Muscle of back (tissue), 13 donors: ENCODE measurements around the gene APIP. TPM values are rescaled to one million over a fixed set of nuclear protein-coding genes. Genes with fewer than 3 reads are reported as not detected.
A peak's percentile ranks its signal among the peaks of the same experiment; 100 is the strongest.

ENCODE experiments used
- DNase-seq, 3 donors: peaks; one replicate each; pipeline versions ENCODE4 v3.0.0 to v3.0.0-alpha.2; 2013
- long read RNA-seq, 9 donors: transcript quantifications; one replicate each; lab custom pipeline, GENCODE V29; 2026
- polyA plus RNA-seq, 10 donors: library from polyadenylated mRNA; unstranded; fragments of 120-200 nt; gene quantifications; one replicate each; pipeline ENCODE4 v1.2.1, GENCODE V29; 2013; ENCODE audit not compliant: insufficient read length in 10 of 10

Gene APIP
- 10 to 100 TPM; 23.7 to 34.0 (median 27.8) TPM for polyA plus RNA-seq
- long read RNA-seq, donor 1, transcript APIP-201 (7 exons, 1,366 nt): major isoform, 14 of 14 reads
- long read RNA-seq, donor 1, partial matches to known transcripts: 0 of 14 reads
- long read RNA-seq, donor 1, other reads (novel, unspliced or antisense): 0 of 14 reads
- long read RNA-seq, donor 2, transcript APIP-201 (7 exons, 1,366 nt): major isoform, 9 of 13 reads
- long read RNA-seq, donor 2, partial matches to known transcripts: 0 of 13 reads
- long read RNA-seq, donor 2, other reads (novel, unspliced or antisense): 0 of 13 reads
- long read RNA-seq, donor 3: 0 reads
- long read RNA-seq, donor 4, transcript APIP-201 (7 exons, 1,366 nt): major isoform, 15 of 15 reads
- long read RNA-seq, donor 4, partial matches to known transcripts: 0 of 15 reads
- long read RNA-seq, donor 4, other reads (novel, unspliced or antisense): 0 of 15 reads
- long read RNA-seq, donor 5, transcript APIP-201 (7 exons, 1,366 nt): major isoform, 12 of 12 reads
- long read RNA-seq, donor 5, partial matches to known transcripts: 0 of 12 reads
- long read RNA-seq, donor 5, other reads (novel, unspliced or antisense): 0 of 12 reads
- long read RNA-seq, donor 6, transcript APIP-201 (7 exons, 1,366 nt): major isoform, 9 of 21 reads
- long read RNA-seq, donor 6, partial matches to known transcripts: 5 of 21 reads
- long read RNA-seq, donor 6, other reads (novel, unspliced or antisense): 6 of 21 reads
- long read RNA-seq, donor 7, transcript APIP-201 (7 exons, 1,366 nt): major isoform, 8 of 8 reads
- long read RNA-seq, donor 7, partial matches to known transcripts: 0 of 8 reads
- long read RNA-seq, donor 7, other reads (novel, unspliced or antisense): 0 of 8 reads
- long read RNA-seq, donor 8, transcript APIP-201 (7 exons, 1,366 nt): major isoform, 10 of 10 reads
- long read RNA-seq, donor 8, partial matches to known transcripts: 0 of 10 reads
- long read RNA-seq, donor 8, other reads (novel, unspliced or antisense): 0 of 10 reads
- long read RNA-seq, donor 9, partial matches to known transcripts: 0 of 1 reads
- long read RNA-seq, donor 9, other reads (novel, unspliced or antisense): 0 of 1 reads

GRCh38 chr11:34916015-34916842 is at the start of gene APIP, which contains the start of gene PDHX:
APIP (minus strand) TSS chr11:34916379; CDS start chr11:34916284, 95 bp downstream.
PDHX (plus strand) TSS chr11:34916618; CDS start chr11:34916656, 38 bp downstream.
- peak; percentile 98 to 99 (median 99) for DNase-seq

GRCh38 chr11:34964610-34965331 is 48.6 kb upstream of the APIP start:
- DNase-seq: no peak

GRCh38 chr11:34963351-34963750 is 47.2 kb upstream of the APIP start:
- DNase-seq: no peak

GRCh38 chr11:34962034-34962433 is 45.9 kb upstream of the APIP start:
- no peak for DNase-seq

GRCh38 chr11:34960277-34960676 is 44.1 kb upstream of the APIP start:
- no peak for DNase-seq

- no peak for DNase-seq
These were observed 43.6 kb upstream of the APIP start for GRCh38 chr11:34959770-34960169.

GRCh38 chr11:34957606-34958005 is 41.4 kb upstream of the APIP start:
- no peak for DNase-seq

- no peak for DNase-seq
These were observed 41.0 kb upstream of the APIP start for GRCh38 chr11:34957206-34957605.

GRCh38 chr11:34953955-34954354 is 37.8 kb upstream of the APIP start:
- no peak for DNase-seq

- DNase-seq: peak; percentile 32 to 77 (median 41)
These were observed 32.5 kb upstream of the APIP start for GRCh38 chr11:34948696-34949095.

GRCh38 chr11:34944692-34945091 is 28.5 kb upstream of the APIP start:
- DNase-seq: no peak

GRCh38 chr11:34941688-34942087 is 25.5 kb upstream of the APIP start:
- DNase-seq: no peak

- DNase-seq: peak in 1 of 3 donors; percentile 15
These were observed 24.0 kb upstream of the APIP start for GRCh38 chr11:34940026-34940677.

GRCh38 chr11:34938611-34939010 is 22.4 kb upstream of the APIP start:
- no peak for DNase-seq

- DNase-seq: no peak
These were observed 20.9 kb upstream of the APIP start for GRCh38 chr11:34936945-34937629.

- DNase-seq: no peak
These were observed 13.9 kb upstream of the APIP start for GRCh38 chr11:34929794-34930763.

- DNase-seq: no peak
These were observed 12.9 kb upstream of the APIP start for GRCh38 chr11:34928960-34929680.
